MM.1S (cell line): ENCODE data around the gene GLMP.

Experiments
- DNase-seq: peaks from one replicate; pipeline ENCODE4 v3.0.0-alpha.2; 2015
- H2AFZ ChIP-seq: fragments of 300-600 bp; sonication (generic); 2 replicates; pipeline ENCODE4 v1.6.0; 2016; ENCODE audit warnings: antibody characterized with exemption, low read length
- H3F3A ChIP-seq: fragments of 300-600 bp; sonication (generic); 2 replicates; pipeline ENCODE4 v1.6.1; 2016; ENCODE audit warnings: mild to moderate bottlenecking, antibody characterized with exemption, low read length, moderate library complexity, mixed read lengths; ENCODE audit not compliant: insufficient read depth
- H3K27ac ChIP-seq: fragments of 300-600 bp; sonication (generic); 2 replicates; pipeline ENCODE4 v1.5.1; 2016; ENCODE audit warnings: mild to moderate bottlenecking, low read length
- H3K27me3 ChIP-seq: fragments of 300-600 bp; sonication (generic); replicated peaks from 2 replicates; pipeline ENCODE4 v1.6.0; 2016; ENCODE audit warnings: low read length; ENCODE audit not compliant: insufficient read depth
- H3K36me3 ChIP-seq: fragments of 300-600 bp; sonication (generic); replicated peaks from 2 replicates; pipeline ENCODE4 v1.6.1; 2016; ENCODE audit warnings: mild to moderate bottlenecking, low read length, mixed read lengths; ENCODE audit not compliant: insufficient read depth
- H3K4me1 ChIP-seq: fragments of 300-600 bp; sonication (generic); 2 replicates; pipeline ENCODE4 v1.6.1; 2016; ENCODE audit warnings: low read length, mixed read lengths
- H3K4me2 ChIP-seq: fragments of 300-600 bp; sonication (generic); 2 replicates; pipeline ENCODE4 v1.6.0; 2016; ENCODE audit warnings: low read depth, low read length
- H3K4me3 ChIP-seq: fragments of 300-600 bp; sonication (generic); 2 replicates; pipeline ENCODE4 v1.5.1; 2016; ENCODE audit warnings: low read length, mixed read lengths
- H3K79me2 ChIP-seq: fragments of 300-600 bp; sonication (generic); 2 replicates; pipeline ENCODE4 v1.6.1; 2016; ENCODE audit warnings: mixed run types, low read length, mixed read lengths
- H3K9ac ChIP-seq: fragments of 300-600 bp; sonication (generic); 2 replicates; pipeline ENCODE4 v1.6.1; 2016; ENCODE audit warnings: low read length, mixed read lengths
- H3K9me2 ChIP-seq: fragments of 300-600 bp; sonication (generic); replicated peaks from 2 replicates; pipeline ENCODE4 v1.6.1; 2016; ENCODE audit warnings: mild to moderate bottlenecking, low read length, mixed read lengths; ENCODE audit not compliant: insufficient read depth
- H3K9me3 ChIP-seq: fragments of 300-600 bp; sonication (generic); replicated peaks from 2 replicates; pipeline ENCODE4 v1.6.1; 2016; ENCODE audit warnings: mild to moderate bottlenecking, low read length, mixed read lengths; ENCODE audit not compliant: insufficient read depth
- H4K20me1 ChIP-seq: fragments of 300-600 bp; sonication (generic); 2 replicates; pipeline ENCODE4 v1.6.1; 2016; ENCODE audit warnings: mild to moderate bottlenecking, low read length, moderate library complexity, mixed read lengths; ENCODE audit not compliant: insufficient read depth
- EZH2 ChIP-seq: fragments of 300-600 bp; sonication (generic); optimal IDR thresholded peaks from 2 replicates; pipeline ENCODE3; 2017; ENCODE audit warnings: low read depth, mild to moderate bottlenecking, antibody characterized with exemption, low read length, mixed read lengths
- EZH2phosphoT487 ChIP-seq: fragments of 300-600 bp; sonication (generic); IDR thresholded peaks from 2 replicates; pipeline ENCODE4 v1.6.1; 2018; ENCODE audit warnings: antibody characterized with exemption, low read length
- TF ChIP-seq, protein P1 (sequence below): fragments of 300-600 bp; sonication (generic); IDR thresholded peaks from 2 replicates; pipeline ENCODE4 v1.5.1; 2016; ENCODE audit warnings: antibody characterized with exemption, low read length, mixed read lengths

Gene GLMP

DNA sequence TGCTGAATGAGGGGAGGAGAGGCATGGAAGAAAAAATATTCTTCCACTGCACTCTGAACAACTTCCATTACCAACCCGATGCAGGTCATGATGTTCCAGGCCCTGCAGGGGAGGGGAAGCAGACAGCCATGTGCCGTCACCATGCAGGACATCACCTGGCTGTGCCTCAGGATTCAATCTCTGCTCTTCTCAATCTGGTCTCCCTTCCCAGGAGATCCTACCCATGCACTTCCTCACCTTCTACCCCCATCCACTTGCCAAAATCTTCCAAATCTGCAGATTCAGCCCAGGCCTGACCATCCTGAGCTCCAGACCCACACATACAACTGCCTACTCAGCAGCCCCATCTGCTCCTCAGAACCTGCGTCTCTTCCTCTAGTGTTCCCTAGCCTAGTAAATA, 41.8 kb downstream of the GLMP start:
- no peaks in the 10 kb centered on the region for H3K27me3 ChIP-seq
- H3K79me2 ChIP-seq: no peaks in the 10 kb centered on the region

DNA sequence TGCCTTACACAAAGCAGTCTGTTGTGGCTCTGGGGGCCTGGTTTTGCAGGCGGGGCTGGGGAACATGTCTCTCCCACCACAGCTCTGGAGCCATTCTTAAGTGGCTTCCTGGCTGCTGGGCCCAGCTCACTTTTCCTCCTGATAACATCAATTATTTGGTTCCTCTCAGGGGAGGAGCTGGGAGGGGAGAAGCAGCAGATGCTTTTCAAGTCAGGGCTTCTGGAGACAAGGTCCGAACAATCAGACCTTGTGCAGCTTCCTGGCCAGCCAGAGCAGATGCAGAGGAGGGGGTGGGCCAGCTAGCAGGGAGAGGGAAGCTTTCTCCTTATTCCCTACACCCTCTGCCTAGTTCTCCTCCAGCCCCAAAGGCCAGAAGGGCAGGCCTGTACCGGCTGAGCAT, 44.0 kb downstream of the GLMP start:
- Histone ChIP-seq H3K9ac (no peak overlapping the region), H3K79me2 (no peaks in the 10 kb centered on the region), H3K4me1 (no peaks in the 10 kb centered on the region), H2AFZ (no peak overlapping the region), H3F3A (peaks cover 16% of the 10 kb centered on the region), H3K9me2 (no peaks in the 10 kb centered on the region), H3K27ac (no peak overlapping the region), H3K4me2 (no peak overlapping the region), H3K27me3 (no peaks in the 10 kb centered on the region), H3K9me3 (no peaks in the 10 kb centered on the region), H3K36me3 (peaks cover 25% of the 10 kb centered on the region), H3K4me3 (no peak overlapping the region), H4K20me1 (no peaks in the 10 kb centered on the region)
- TF ChIP-seq EZH2: no peak
- TF ChIP-seq, protein P1, sequence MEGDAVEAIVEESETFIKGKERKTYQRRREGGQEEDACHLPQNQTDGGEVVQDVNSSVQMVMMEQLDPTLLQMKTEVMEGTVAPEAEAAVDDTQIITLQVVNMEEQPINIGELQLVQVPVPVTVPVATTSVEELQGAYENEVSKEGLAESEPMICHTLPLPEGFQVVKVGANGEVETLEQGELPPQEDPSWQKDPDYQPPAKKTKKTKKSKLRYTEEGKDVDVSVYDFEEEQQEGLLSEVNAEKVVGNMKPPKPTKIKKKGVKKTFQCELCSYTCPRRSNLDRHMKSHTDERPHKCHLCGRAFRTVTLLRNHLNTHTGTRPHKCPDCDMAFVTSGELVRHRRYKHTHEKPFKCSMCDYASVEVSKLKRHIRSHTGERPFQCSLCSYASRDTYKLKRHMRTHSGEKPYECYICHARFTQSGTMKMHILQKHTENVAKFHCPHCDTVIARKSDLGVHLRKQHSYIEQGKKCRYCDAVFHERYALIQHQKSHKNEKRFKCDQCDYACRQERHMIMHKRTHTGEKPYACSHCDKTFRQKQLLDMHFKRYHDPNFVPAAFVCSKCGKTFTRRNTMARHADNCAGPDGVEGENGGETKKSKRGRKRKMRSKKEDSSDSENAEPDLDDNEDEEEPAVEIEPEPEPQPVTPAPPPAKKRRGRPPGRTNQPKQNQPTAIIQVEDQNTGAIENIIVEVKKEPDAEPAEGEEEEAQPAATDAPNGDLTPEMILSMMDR: no peak
- no peak for TF ChIP-seq EZH2phosphoT487
- DNase-seq: no peak

More for the DNA sequence above, 41.8 kb downstream of the GLMP start:
- Histone ChIP-seq H4K20me1 (no peaks in the 10 kb centered on the region), H3K27ac (no peak overlapping the region), H3K9me2 (no peaks in the 10 kb centered on the region), H3K36me3 (peaks cover 29% of the 10 kb centered on the region), H3F3A (peaks cover 6% of the 10 kb centered on the region; the same call in 1 of the 2 replicates), H3K4me1 (no peaks in the 10 kb centered on the region), H3K9me3 (no peaks in the 10 kb centered on the region), H3K4me3 (no peak overlapping the region), H3K4me2 (no peak overlapping the region), H2AFZ (no peak overlapping the region), H3K9ac (no peak overlapping the region)
- DNase-seq: no peak
- no peak for TF ChIP-seq EZH2phosphoT487
- TF ChIP-seq EZH2: no peak
- TF ChIP-seq, protein P1: no peak

DNA sequence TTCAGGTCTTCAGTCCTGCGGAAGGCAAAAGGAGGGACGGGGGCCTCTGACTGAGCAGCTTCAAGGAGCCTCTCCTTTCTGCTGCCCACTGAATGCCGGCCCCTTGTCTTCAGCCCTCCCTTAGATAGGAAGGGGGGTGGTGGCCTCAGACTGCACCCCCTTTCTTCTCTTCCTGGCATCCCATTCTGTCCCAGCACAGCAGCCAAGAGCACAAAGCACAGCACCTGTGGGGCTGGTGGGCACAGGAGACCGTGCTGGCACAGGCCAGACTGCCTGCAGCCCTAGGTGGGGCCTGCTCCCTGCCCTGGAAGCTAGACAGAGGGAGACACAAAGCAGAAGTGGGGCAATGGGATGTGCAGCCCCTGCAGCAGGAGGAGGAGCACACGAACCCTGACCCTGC, 45.9 kb downstream of the GLMP start:
- H3K4me1 ChIP-seq: peaks cover 7% of the 10 kb centered on the region; the same call in 1 of the 2 replicates
- H3K9me3 ChIP-seq: no peaks in the 10 kb centered on the region
- no peak overlapping the region for H3K4me3 ChIP-seq
- no peak overlapping the region for H3K4me2 ChIP-seq
- H3F3A ChIP-seq: peaks cover 20% of the 10 kb centered on the region
- H4K20me1 ChIP-seq: no peaks in the 10 kb centered on the region
- H3K27me3 ChIP-seq: no peaks in the 10 kb centered on the region
- TF ChIP-seq, protein P1: no peak
- TF ChIP-seq EZH2 (no peak), EZH2phosphoT487 (no peak)
- DNase-seq: no peak
- H3K27ac ChIP-seq: no peak overlapping the region
- peaks cover 25% of the 10 kb centered on the region for H3K36me3 ChIP-seq
- H3K9ac ChIP-seq: no peak overlapping the region
- H2AFZ ChIP-seq: no peak overlapping the region
- H3K79me2 ChIP-seq: no peaks in the 10 kb centered on the region
- H3K9me2 ChIP-seq: no peaks in the 10 kb centered on the region
